Activated CD8-positive, alpha-beta memory T cell treated with anti-CD3 and anti-CD28 coated beads, Interleukin-2, amount 10 ng/mL, durations not matched to agents 7 days and 5 days (primary cell): Measurements from ENCODE around the gene ITPR1. TPM values are rescaled to one million over a fixed set of nuclear protein-coding genes. Genes with fewer than 3 reads are reported as not detected.
"Not testable (repeated sequence)": the region's sequence is repeated elsewhere in the genome, so short reads cannot be mapped to it uniquely, and the experiment has no call there.

Source experiments
- ATAC-seq: fragments of 150-1000 bp; cut with Tn5 transposase; one replicate; pipeline ENCODE4 v1.10.0; 2021; ENCODE audit warnings: moderate library complexity
- CTCF ChIA-PET: fragments of 350-600 bp; sonication (Branson Sonifier 250); formaldehyde crosslinking; loops from one replicate; lab custom pipeline; 2021; ENCODE audit warnings: antibody characterized with exemption; lab: Charles Lee
- DNase-seq: peaks from one replicate; pipeline ENCODE4 v3.0.0-alpha.2; 2020
- H3K27ac Mint-ChIP-seq: one replicate; pipeline ENCODE4 v1.8.0; 2021; ENCODE audit warnings: mild to moderate bottlenecking, mixed read lengths
- H3K27me3 Mint-ChIP-seq: one replicate; pipeline ENCODE4 v1.8.0; 2021; ENCODE audit warnings: mixed read lengths
- H3K36me3 Mint-ChIP-seq: one replicate; pipeline ENCODE4 v1.8.0; 2021; ENCODE audit warnings: mild to moderate bottlenecking, mixed read lengths
- H3K4me1 Mint-ChIP-seq: one replicate; pipeline ENCODE4 v1.8.0; 2021; ENCODE audit warnings: mixed read lengths
- H3K4me3 Mint-ChIP-seq: one replicate; pipeline ENCODE4 v1.8.0; 2021; ENCODE audit warnings: mild to moderate bottlenecking, moderate library complexity, mixed read lengths
- H3K9me3 Mint-ChIP-seq: one replicate; pipeline ENCODE4 v1.8.0; 2022; ENCODE audit warnings: low read depth, mixed read lengths
- total RNA-seq, 2 experiments: library from RNA; stranded (reverse); gene quantifications; one replicate each; pipeline ENCODE4 v1.2.3, GENCODE V29; 2021

The ITPR1 gene
- total RNA-seq, 2 experiments from 2014 or later, result 109 to 116 TPM

DNA sequence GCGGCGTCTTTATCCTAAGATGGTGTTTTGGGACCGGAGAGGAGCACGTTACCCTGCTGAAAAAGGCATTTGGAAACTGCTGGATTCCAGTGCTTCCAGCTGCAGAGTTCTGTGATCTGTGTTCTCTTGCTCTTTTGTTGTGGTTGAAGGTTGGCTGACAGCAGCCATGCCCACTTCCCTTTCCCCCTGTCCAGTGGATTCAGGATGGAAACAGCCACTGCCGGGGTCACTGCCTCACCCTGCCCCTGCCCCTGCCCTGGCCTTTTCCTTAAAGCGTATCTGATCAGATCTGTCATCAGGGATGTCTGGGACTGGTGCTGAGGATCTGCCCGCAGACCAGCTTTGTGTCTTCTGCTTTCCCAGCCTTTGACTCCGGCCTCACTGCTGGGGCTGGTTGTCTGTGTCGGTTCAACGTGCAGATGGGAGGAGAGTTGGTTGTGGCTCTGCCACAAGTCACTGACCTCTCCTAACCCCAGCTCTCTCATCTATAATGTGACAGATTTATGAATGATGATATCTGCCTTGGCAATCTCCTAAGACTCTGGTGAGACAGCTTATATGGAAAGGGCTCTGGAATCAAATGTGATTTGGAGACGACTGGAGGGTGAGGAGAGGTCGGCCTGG is 266.7 kb downstream of the ITPR1 start:
- CTCF ChIA-PET, result interaction anchor here (1.0 kb wide), 1 partner anchor 18 kb away, joined by 3 read pairs; no protein-coding TSS in a partner anchor
- no peak for ATAC-seq
- H3K9me3 Mint-ChIP-seq, result peaks cover 3% of the 10 kb centered on the region

DNA sequence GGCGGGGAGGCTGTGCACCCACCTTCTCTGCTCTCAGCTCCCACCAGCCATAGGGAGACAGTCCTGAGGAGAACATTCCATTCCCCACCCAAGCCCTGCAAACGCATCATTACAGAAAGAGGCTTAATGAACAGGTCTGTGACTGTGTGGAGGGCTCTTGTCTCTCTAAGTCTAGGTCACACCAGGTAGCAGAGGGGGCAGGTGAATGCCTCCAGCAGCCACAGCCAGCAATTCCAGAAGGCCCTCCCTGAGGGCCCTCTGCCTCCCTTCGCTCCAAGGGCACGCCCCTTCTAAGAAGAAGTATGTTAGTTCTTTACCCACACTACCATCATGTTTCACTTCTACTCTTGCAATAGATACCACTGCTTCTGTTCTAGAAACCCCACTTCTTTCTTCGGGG is 268.6 kb downstream of the ITPR1 start:
- no peak overlapping the region for H3K27ac Mint-ChIP-seq
- no peak overlapping the region for H3K4me3 Mint-ChIP-seq
- CTCF ChIA-PET, result no interaction called here
- peaks cover 14% of the 10 kb centered on the region for H3K9me3 Mint-ChIP-seq
- H3K4me1 Mint-ChIP-seq, result peaks cover 18% of the 10 kb centered on the region
- DNase-seq, result no peak
- no peak for ATAC-seq
- peaks cover 82% of the 10 kb centered on the region for H3K36me3 Mint-ChIP-seq
- no peaks in the 10 kb centered on the region for H3K27me3 Mint-ChIP-seq

More for the DNA sequence above, 266.7 kb downstream of the ITPR1 start:
- no peak overlapping the region for H3K4me3 Mint-ChIP-seq
- peaks cover 33% of the 10 kb centered on the region for H3K4me1 Mint-ChIP-seq
- H3K27ac Mint-ChIP-seq, result peak overlapping the region; percentile 62
- peaks cover 76% of the 10 kb centered on the region for H3K36me3 Mint-ChIP-seq
- no peaks in the 10 kb centered on the region for H3K27me3 Mint-ChIP-seq
- no peak for DNase-seq

DNA sequence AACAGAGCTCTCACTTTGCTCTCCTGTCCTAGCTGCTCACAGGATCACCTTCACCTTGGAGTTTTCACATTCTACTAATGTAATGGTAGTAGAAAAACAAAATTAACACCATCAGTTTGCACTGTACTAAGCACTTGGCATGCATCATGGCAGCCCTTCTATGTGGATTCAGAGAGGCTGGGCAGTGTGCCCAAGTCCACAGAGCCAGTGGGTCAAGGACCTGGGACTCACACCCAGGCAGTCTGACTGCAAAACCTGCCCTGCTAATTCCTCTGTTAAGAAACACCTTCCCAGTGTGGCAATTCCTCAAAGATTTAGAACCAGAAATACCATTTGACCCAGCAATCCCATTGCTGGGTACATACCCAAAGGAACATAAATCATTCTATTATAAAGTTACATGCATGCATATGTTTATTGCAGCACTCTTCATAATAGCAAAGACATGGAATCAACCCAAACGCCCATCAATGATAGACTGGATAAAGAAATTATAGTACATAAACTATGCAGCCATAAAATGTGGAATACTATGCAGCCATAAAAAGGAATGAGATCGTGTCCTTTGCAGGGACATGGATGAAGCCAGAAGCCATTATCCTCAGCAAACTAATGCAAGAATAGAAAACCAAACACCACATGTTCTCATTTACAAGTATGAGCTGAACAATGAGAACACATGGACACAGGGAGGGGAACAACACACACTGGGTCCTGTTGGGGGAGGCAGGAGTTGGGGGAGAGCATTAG is 269.5 kb downstream of the ITPR1 start:
- ATAC-seq, H3K27ac Mint-ChIP-seq, CTCF ChIA-PET, DNase-seq, H3K27me3 Mint-ChIP-seq, H3K4me3 Mint-ChIP-seq: not testable (repeated sequence)
- Mint-ChIP-seq H3K36me3 (peaks cover 85% of the 10 kb centered on the region), H3K9me3 (peaks cover 14% of the 10 kb centered on the region), H3K4me1 (peaks cover 18% of the 10 kb centered on the region)

DNA sequence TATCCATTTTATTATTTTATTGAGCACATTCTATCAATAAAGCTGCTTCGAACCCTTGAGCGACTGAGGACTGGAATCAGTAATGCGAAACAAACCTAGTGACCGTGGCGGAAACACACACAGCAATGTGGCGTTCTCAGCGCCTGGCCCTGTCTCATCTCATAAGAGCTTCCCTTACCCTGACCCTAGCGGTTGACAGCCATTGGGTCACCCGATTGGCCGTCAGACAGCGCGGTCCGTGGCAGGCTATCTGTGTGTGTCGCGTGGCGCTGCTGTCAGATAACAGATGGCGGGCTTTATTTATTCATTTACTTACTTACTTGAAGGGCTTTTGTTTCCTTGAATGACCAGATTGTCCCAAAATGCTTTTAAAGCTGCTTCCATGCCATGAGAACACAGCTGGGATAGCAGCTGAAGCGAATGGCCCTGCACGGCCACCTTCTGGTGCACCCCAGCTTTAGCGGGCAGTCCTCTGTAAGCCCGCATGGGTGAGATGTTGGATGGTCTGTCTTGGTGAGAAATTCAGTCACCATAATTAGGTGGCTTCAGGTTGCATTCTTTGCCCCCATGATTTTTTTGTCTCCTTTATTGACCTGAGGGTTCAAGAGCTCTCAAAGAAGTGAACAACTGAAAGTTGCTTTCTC is 270.6 kb downstream of the ITPR1 start:
- Mint-ChIP-seq H3K9me3 (peaks cover 14% of the 10 kb centered on the region), H3K36me3 (peaks cover 85% of the 10 kb centered on the region), H3K4me3 (no peak overlapping the region), H3K4me1 (peaks cover 14% of the 10 kb centered on the region), H3K27me3 (no peaks in the 10 kb centered on the region), H3K27ac (no peak overlapping the region)
- no peak for ATAC-seq
- no peak for DNase-seq
- CTCF ChIA-PET, result interaction anchor here (0.6 to 1.2 kb wide), 2 partner anchors 41 to 261 kb away, joined by 3 to 4 read pairs; no protein-coding TSS in a partner anchor

- H3K36me3 Mint-ChIP-seq, result peaks cover 80% of the 10 kb centered on the region
- H3K4me3 Mint-ChIP-seq, result no peak overlapping the region
- peaks cover 14% of the 10 kb centered on the region for H3K9me3 Mint-ChIP-seq
- CTCF ChIA-PET, result interaction anchor here (0.8 to 1.0 kb wide), 2 partner anchors 18 to 44 kb away, joined by 3 read pairs; no protein-coding TSS in a partner anchor
- DNase-seq (no peak), ATAC-seq (no peak)
- no peaks in the 10 kb centered on the region for H3K4me1 Mint-ChIP-seq
- no peaks in the 10 kb centered on the region for H3K27me3 Mint-ChIP-seq
- H3K27ac Mint-ChIP-seq, result no peak overlapping the region
These were observed 272.1 kb downstream of the ITPR1 start for GRCh38 chr3:4765212-4765611.

GRCh38 chr3:4766263-4766662 is 273.1 kb downstream of the ITPR1 start:
- H3K4me1 Mint-ChIP-seq, result peaks cover 6% of the 10 kb centered on the region
- H3K27me3 Mint-ChIP-seq, result no peaks in the 10 kb centered on the region
- H3K9me3 Mint-ChIP-seq, result peaks cover 14% of the 10 kb centered on the region
- CTCF ChIA-PET, result interaction anchor here (0.8 to 1.4 kb wide), 3 partner anchors 19 to 210 kb away, joined by 3 read pairs; no protein-coding TSS in a partner anchor
- H3K4me3 Mint-ChIP-seq, result no peak overlapping the region
- DNase-seq (no peak), ATAC-seq (no peak)
- H3K36me3 Mint-ChIP-seq, result peaks cover 80% of the 10 kb centered on the region
- H3K27ac Mint-ChIP-seq, result no peak overlapping the region

- peaks cover 75% of the 10 kb centered on the region for H3K36me3 Mint-ChIP-seq
- CTCF ChIA-PET, result interaction anchor here (0.6 to 1.4 kb wide), 2 partner anchors 70 to 209 kb away, joined by 3 read pairs; no protein-coding TSS in a partner anchor
- DNase-seq (no peak), ATAC-seq (no peak)
- H3K4me1 Mint-ChIP-seq, result peaks cover 10% of the 10 kb centered on the region
- peaks cover 14% of the 10 kb centered on the region for H3K9me3 Mint-ChIP-seq
- no peak overlapping the region for H3K4me3 Mint-ChIP-seq
- H3K27ac Mint-ChIP-seq, result no peak overlapping the region
- no peaks in the 10 kb centered on the region for H3K27me3 Mint-ChIP-seq
These were observed 273.8 kb downstream of the ITPR1 start for GRCh38 chr3:4766716-4767499.

- H3K4me1 Mint-ChIP-seq, result peaks cover 21% of the 10 kb centered on the region
- H3K27ac Mint-ChIP-seq, result no peak overlapping the region
- no peak overlapping the region for H3K4me3 Mint-ChIP-seq
- peaks cover 14% of the 10 kb centered on the region for H3K9me3 Mint-ChIP-seq
- CTCF ChIA-PET, result no interaction called here
- no peaks in the 10 kb centered on the region for H3K27me3 Mint-ChIP-seq
- ATAC-seq, result no peak
- no peak for DNase-seq
- peaks cover 70% of the 10 kb centered on the region for H3K36me3 Mint-ChIP-seq
These were observed 274.9 kb downstream of the ITPR1 start for GRCh38 chr3:4768021-4768420.

GRCh38 chr3:4768521-4768920 is 275.4 kb downstream of the ITPR1 start:
- DNase-seq (no peak), ATAC-seq (no peak)
- H3K27ac Mint-ChIP-seq, result no peak overlapping the region
- peaks cover 26% of the 10 kb centered on the region for H3K4me1 Mint-ChIP-seq
- CTCF ChIA-PET, result no interaction called here
- H3K36me3 Mint-ChIP-seq, result peaks cover 70% of the 10 kb centered on the region
- H3K4me3 Mint-ChIP-seq, result no peak overlapping the region
- H3K27me3 Mint-ChIP-seq, result no peaks in the 10 kb centered on the region
- peaks cover 11% of the 10 kb centered on the region for H3K9me3 Mint-ChIP-seq

DNA sequence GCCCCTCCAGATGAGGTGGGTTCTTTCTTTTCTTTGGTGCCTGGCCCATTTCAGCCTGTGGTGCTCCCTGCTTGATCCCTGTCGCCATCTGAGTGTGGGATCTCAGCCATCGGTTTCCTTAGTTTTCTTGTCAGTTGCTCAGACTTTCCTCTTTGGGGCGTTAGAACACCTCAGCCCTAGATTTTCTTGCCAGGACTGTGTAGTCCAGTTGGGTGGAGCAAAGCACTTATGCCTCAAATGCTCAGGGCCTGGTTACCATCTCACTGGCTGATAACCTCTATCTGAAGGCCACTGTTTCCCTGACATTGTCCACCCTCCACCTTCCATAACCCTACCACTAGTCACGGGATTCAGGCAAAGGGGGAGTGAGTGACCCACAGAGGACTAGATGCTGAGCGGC is 277.4 kb downstream of the ITPR1 start:
- Mint-ChIP-seq H3K27ac (no peak overlapping the region), H3K4me1 (peaks cover 40% of the 10 kb centered on the region), H3K36me3 (peaks cover 65% of the 10 kb centered on the region), H3K27me3 (no peaks in the 10 kb centered on the region), H3K9me3 (peaks cover 5% of the 10 kb centered on the region), H3K4me3 (no peak overlapping the region)
- ATAC-seq (no peak), DNase-seq (no peak)
- CTCF ChIA-PET, result no interaction called here

GRCh38 chr3:4771243-4771642 is 278.1 kb downstream of the ITPR1 start:
- peaks cover 44% of the 10 kb centered on the region for H3K4me1 Mint-ChIP-seq
- H3K27ac Mint-ChIP-seq, result no peak overlapping the region
- ATAC-seq (no peak), DNase-seq (no peak)
- H3K36me3 Mint-ChIP-seq, result peaks cover 62% of the 10 kb centered on the region
- H3K9me3 Mint-ChIP-seq, result peaks cover 3% of the 10 kb centered on the region
- CTCF ChIA-PET, result no interaction called here
- no peaks in the 10 kb centered on the region for H3K27me3 Mint-ChIP-seq
- H3K4me3 Mint-ChIP-seq, result no peak overlapping the region

DNA sequence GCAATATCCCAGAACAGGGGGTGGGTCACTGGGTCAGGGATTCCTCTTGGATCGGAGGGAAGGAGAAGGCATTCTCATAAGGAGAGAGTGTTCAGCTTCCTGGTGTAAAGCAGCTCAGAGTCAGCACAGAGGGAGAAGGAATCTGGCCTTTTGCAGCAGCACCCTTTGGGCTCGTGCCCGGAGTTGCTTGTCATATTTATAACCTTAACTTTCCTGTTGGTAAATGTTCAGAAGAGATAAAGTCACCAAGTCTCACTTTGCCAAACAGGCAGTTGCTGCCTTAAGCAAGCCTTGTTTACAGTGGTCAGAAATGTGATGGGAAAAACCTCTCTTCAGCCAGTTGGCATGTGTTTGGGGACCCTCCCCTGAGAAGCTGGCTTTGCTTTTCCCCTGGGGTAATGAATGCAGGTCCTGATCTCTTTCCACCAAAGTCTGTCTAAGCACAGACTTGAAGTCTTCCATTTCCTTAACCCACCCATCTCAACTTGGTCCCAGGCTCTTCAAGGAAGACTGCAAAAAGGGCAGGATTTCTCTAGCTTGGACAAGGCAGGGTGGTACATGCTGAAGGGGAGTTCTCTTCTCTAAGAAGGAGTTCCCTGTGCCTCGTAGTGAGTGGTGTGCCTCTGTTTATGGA is 279.1 kb downstream of the ITPR1 start:
- Mint-ChIP-seq H3K4me3 (no peak overlapping the region), H3K36me3 (peaks cover 61% of the 10 kb centered on the region), H3K27me3 (no peaks in the 10 kb centered on the region), H3K4me1 (peaks cover 55% of the 10 kb centered on the region), H3K9me3 (no peaks in the 10 kb centered on the region), H3K27ac (no peak overlapping the region)
- DNase-seq (no peak), ATAC-seq (no peak)
- CTCF ChIA-PET, result no interaction called here
